K562 (cell line): Measurements from ENCODE around the gene NEIL1. TPM values are rescaled to one million over a fixed set of nuclear protein-coding genes. Genes with fewer than 3 reads are reported as not detected.

Source experiments
- ATAC-seq: fragments of 200-7000 bp; cut with Tn5 transposase; 3 replicates; pipeline ENCODE4 v1.9.1; 2020; ENCODE audit warnings: moderate library complexity
- BruUV-seq: library from RNA; stranded (reverse); fragments of 400-500 nt; replicated peaks from 2 replicates; lab custom pipeline; 2021; lab: Mats Ljungman, UMichigan
- CTCF ChIA-PET: fragments of 300-600 bp; formaldehyde crosslinking; extraction: SDS; loops from one replicate; lab custom pipeline; 2021; ENCODE audit warnings: low intra/inter-chr PET ratio; lab: Yijun Ruan, JAX
- POLR2A ChIA-PET: fragments of 300-600, 350-650 bp; sonication (Branson Sonifier 250); formaldehyde crosslinking; extraction: SDS; loops from one replicate; lab custom pipeline; 2021; ENCODE audit warnings: antibody characterized with exemption, inconsistent platforms; lab: Yijun Ruan, JAX
- DNase-seq, 4 experiments: peaks; one replicate each; pipeline versions ENCODE4 v3.0.0 to v3.0.0-alpha.2; 2011 to 2018; ENCODE audit warnings: low spot score in 3 of 4, mixed read lengths in 3 of 4; ENCODE audit errors: extremely low read depth in 1 of 4
- FAIRE-seq: peaks from 2 replicates; lab custom pipeline; 2011; peaks lifted over from hg19 to GRCh38; lab: Jason Lieb, UNC
- H2AFZ ChIP-seq: 2 replicates; pipeline ENCODE4 v1.6.0; 2011; ENCODE audit warnings: low read depth, low read length, control low read depth, inconsistent platforms
- H3K27ac ChIP-seq: fragments of 200-600 bp; 3 replicates; pipeline ENCODE4 v1.8.0; 2011; ENCODE audit warnings: low read depth, mild to moderate bottlenecking, control low read depth, inconsistent platforms, low read length, moderate library complexity, mixed read lengths; ENCODE audit errors: extremely low read depth
- H3K27me3 ChIP-seq, 2 experiments: fragments of 300-600 bp in 1 of 2; 2 replicates in 1 of 2; 3 replicates in 1 of 2; pipeline versions ENCODE4 v1.6.0 to v1.8.0; 2011; ENCODE audit warnings: inconsistent platforms in 2 of 2, low read length in 2 of 2, mild to moderate bottlenecking in 1 of 2, mixed read lengths in 1 of 2, moderate library complexity in 1 of 2; ENCODE audit not compliant: control insufficient read depth in 2 of 2, insufficient read depth in 2 of 2
- H3K36me3 ChIP-seq: fragments of 300-600 bp; 3 replicates; pipeline ENCODE4 v1.8.0; 2011; ENCODE audit warnings: mild to moderate bottlenecking, low read length, inconsistent platforms; ENCODE audit not compliant: control insufficient read depth, insufficient read depth
- H3K4me1 ChIP-seq, 2 experiments: fragments of 200-600 bp in 1 of 2; replicated peaks in 1 of 2; 2 replicates in 1 of 2; 3 replicates in 1 of 2; pipeline versions ENCODE4 v1.5.1 to v1.8.0; 2011; ENCODE audit warnings: inconsistent platforms in 2 of 2, low read length in 2 of 2, mild to moderate bottlenecking in 1 of 2, mixed read lengths in 1 of 2, moderate library complexity in 1 of 2; ENCODE audit not compliant: control insufficient read depth in 2 of 2, insufficient read depth in 2 of 2
- H3K4me2 ChIP-seq: 2 replicates; pipeline ENCODE4 v1.6.1; 2011; ENCODE audit warnings: low read length, control low read depth, inconsistent platforms, mixed read lengths; ENCODE audit not compliant: insufficient read depth
- H3K4me3 ChIP-seq: fragments of 200-600 bp; sonication (generic), shearing (Covaris generic); 2 replicates; pipeline ENCODE4 v1.5.1; 2016; ENCODE audit warnings: control low read depth, inconsistent platforms
- H3K79me2 ChIP-seq: fragments of 200-600 bp; 3 replicates; pipeline ENCODE4 v1.8.0; 2011; ENCODE audit warnings: low read length, inconsistent platforms; ENCODE audit not compliant: control insufficient read depth, insufficient read depth
- H3K9ac ChIP-seq, 2 experiments: 2 replicates each; pipeline versions ENCODE4 v1.6.0 to v1.6.1; 2011; ENCODE audit warnings: low read depth in 2 of 2, low read length in 2 of 2, control low read depth in 1 of 2, inconsistent platforms in 1 of 2, mild to moderate bottlenecking in 1 of 2, mixed read lengths in 1 of 2; ENCODE audit not compliant: insufficient read depth in 1 of 2
- H3K9me1 ChIP-seq: one replicate; pipeline ENCODE4 v1.6.0; 2011; ENCODE audit warnings: inconsistent platforms, mild to moderate bottlenecking, low read length, moderate library complexity; ENCODE audit not compliant: control insufficient read depth, insufficient read depth
- H3K9me3 ChIP-seq: replicated peaks from 2 replicates; pipeline ENCODE4 v1.5.1; 2011; ENCODE audit warnings: low read depth, low read length, inconsistent platforms; ENCODE audit not compliant: control insufficient read depth, insufficient read depth
- H4K20me1 ChIP-seq: replicated peaks from 2 replicates; pipeline ENCODE4 v1.6.1; 2011; ENCODE audit warnings: low read length, inconsistent platforms, mixed read lengths; ENCODE audit not compliant: control insufficient read depth, insufficient read depth
- MEF2A ChIP-seq: IDR thresholded peaks from 2 replicates; pipeline ENCODE4 v1.6.1; 2011; ENCODE audit warnings: low read depth, mild to moderate bottlenecking, low read length, moderate library complexity; ENCODE audit not compliant: control insufficient read depth
- POLR2G ChIP-seq: fragments of 200-400 bp; formaldehyde crosslinking; IDR thresholded peaks from 2 replicates; pipeline ENCODE4 v1.6.1; 2017; ENCODE audit warnings: low read depth, mild to moderate bottlenecking, antibody characterized with exemption, low read length, moderate library complexity
- THRA ChIP-seq: fragments of 450-650 bp; IDR thresholded peaks from 2 replicates; pipeline ENCODE4 v1.6.1; 2017; ENCODE audit warnings: mild to moderate bottlenecking, moderate library complexity
- WGBS: fragments of 100-300 bp; shearing (Covaris generic); methylation state at CpG from one replicate; pipeline ENCODE4 v1.1.6; 2016; ENCODE audit warnings: low coverage, mixed read lengths; ENCODE audit not compliant: insufficient coverage; ENCODE audit errors: missing lambda C conversion rate; 5-methylcytosine and 5-hydroxymethylcytosine counted together
- in situ Hi-C: fragments of 300-500 bp; cut with MboI; formaldehyde crosslinking; loops from 4 replicates; pipeline ENCODE4 v1.15.0; 2018; ENCODE audit warnings: inconsistent platforms, mixed read lengths
- intact Hi-C: fragments of 100-400 bp; cut with micrococcal nuclease; formaldehyde crosslinking; loops from 2 replicates; pipeline ENCODE4 v1.14.2; 2022
- polyA plus RNA-seq, 8 experiments: library from polyadenylated mRNA; depleted of rRNA in 4 of 8; stranded (reverse) in 5 of 8; unstranded in 3 of 8; fragments of >200 nt; fragmentation: Nextera tagmentation in 2 of 8; fragmentation: Illumina TruSeq in 1 of 8; extraction: Ambion mirVana in 2 of 8; extraction: Trizol in 1 of 8; gene quantifications; 2 replicates each; pipeline versions ENCODE4 v1.2.1 to v1.2.3, GENCODE V29; 2011 to 2014; ENCODE audit warnings: inconsistent platforms in 1 of 8, missing spikeins in 1 of 8
- total RNA-seq, 7 experiments: library from RNA; depleted of rRNA in 6 of 7; stranded (reverse); fragments of >200 nt in 6 of 7; fragmentation: Illumina TruSeq in 2 of 7; extraction: Trizol in 2 of 7; gene quantifications; 2 replicates each; pipeline versions ENCODE4 v1.2.1 to v1.2.3, GENCODE V29; 2011 to 2021; ENCODE audit warnings: low replicate concordance in 1 of 7

The NEIL1 gene
- total and polyA plus RNA-seq, 9 of the 15 experiments (the other 6 are each of a cell fraction or from before 2014, with no cell fraction given) = 0.14 to 4.3 (median 2.4) TPM

DNA sequence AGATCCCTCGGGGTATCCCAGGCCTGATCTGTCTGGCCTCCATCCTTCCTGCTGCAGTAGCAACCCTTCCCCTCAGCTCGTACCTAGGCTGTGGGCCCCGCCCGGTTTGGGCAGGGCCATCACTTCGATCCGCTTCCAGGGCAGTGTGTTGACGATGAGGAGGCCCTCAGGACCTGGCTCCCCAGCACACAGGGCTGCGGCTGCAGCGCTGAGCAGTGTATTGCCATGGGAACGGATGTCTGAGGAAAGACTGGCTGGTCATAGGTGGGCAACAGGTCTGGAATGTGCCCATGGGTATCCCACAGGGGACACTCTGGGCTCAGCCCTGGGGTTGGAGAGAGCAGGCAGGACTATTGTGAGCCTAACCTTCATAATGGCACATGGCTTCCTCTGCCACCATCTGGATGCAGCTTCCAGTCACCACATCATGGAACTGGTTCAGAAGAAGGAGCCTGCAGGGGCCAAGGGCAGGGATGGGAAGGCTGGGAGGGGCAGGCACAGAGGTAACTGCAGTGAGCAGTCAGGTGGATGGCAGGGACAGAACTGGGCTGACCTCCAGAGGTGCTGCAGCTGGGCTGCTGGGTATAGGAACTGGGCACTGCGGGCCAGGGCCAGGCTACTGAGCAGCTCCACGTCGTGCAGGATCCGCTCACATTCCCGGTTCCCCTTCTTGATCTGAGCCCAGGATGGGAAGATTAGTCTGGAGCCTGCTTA, 12.9 kb downstream of the NEIL1 start:
- CTCF ChIA-PET = no interaction called here
- Histone ChIP-seq H3K9me1 (peaks cover 3% of the 10 kb centered on the region), H3K9ac (peak overlapping the region in 1 of 2 experiments; percentile 35; a peak in 1 of 4 replicates), H3K9me3 (no peaks in the 10 kb centered on the region), H4K20me1 (no peaks in the 10 kb centered on the region), H3K4me3 (no peak overlapping the region), H3K79me2 (no peaks in the 10 kb centered on the region), H3K4me2 (no peak overlapping the region)
- intact Hi-C loops (no loop called here), in situ Hi-C loops (no loop called here)
- no TSS peak for BruUV-seq
- TF ChIP-seq POLR2G = peak; percentile 29; the same call in 1 of the 2 replicates
- no peak for TF ChIP-seq THRA
- no peak for TF ChIP-seq MEF2A
- TF ChIP-seq, all 486 proteins: peak for 1
- no peak overlapping the region for H3K27ac ChIP-seq
- 93% methylated on average over 15 of the region's 15 CpGs for WGBS
- no peaks in the 10 kb centered on the region; a peak in 1 of 5 replicates for H3K27me3 ChIP-seq
- H3K36me3 ChIP-seq = peaks cover 80% of the 10 kb centered on the region; the same call in 2 of the 3 replicates
- DNase-seq (no peak), ATAC-seq (no peak), FAIRE-seq (no peak)
- POLR2A ChIA-PET = interaction anchor here (0.6 to 1.5 kb wide), 5 partner anchors 9 to 280 kb away, joined by 3 to 5 read pairs (median 4); partner anchors contain the start of genes IMP3 and MAN2C1
- no peak overlapping the region for H2AFZ ChIP-seq
- H3K4me1 ChIP-seq = peaks cover 0 to 11% of the 10 kb centered on the region in 2 experiments; a peak in 1 of 5 replicates
